Neural cell (in vitro differentiated cells): ENCODE data around the gene OR5T2. TPM values are rescaled to one million over a fixed set of nuclear protein-coding genes. Genes with fewer than 3 reads are reported as not detected.

Experiments
- H2AFZ ChIP-seq: fragments of 200-600, 300-800 bp; sonication (generic), shearing (Covaris generic); 2 replicates; pipeline ENCODE4 v1.6.0; 2014; ENCODE audit warnings: low read depth, mild to moderate bottlenecking, antibody characterized with exemption, low read length, moderate library complexity
- H3F3A ChIP-seq: fragments of 200-600 bp; shearing (Covaris generic); 2 replicates; pipeline ENCODE4 v1.6.1; 2016; ENCODE audit warnings: mild to moderate bottlenecking, moderate library complexity, mixed read lengths, antibody characterized with exemption, low read length; ENCODE audit not compliant: insufficient read depth, poor library complexity, severe bottlenecking
- H3K27ac ChIP-seq: fragments of 200-600, 300-800 bp; sonication (generic), shearing (Covaris generic); 2 replicates; pipeline ENCODE4 v1.5.1; 2014; ENCODE audit warnings: mild to moderate bottlenecking, low read length, moderate library complexity
- H3K27me3 ChIP-seq: fragments of 300-800, 200-600 bp; sonication (generic), shearing (Covaris generic); 2 replicates; pipeline ENCODE4 v1.6.0; 2014; ENCODE audit warnings: mild to moderate bottlenecking, low read depth, low read length, moderate library complexity; ENCODE audit not compliant: insufficient read depth
- H3K36me3 ChIP-seq: fragments of 300-800, 200-600 bp; sonication (generic), shearing (Covaris generic); 2 replicates; pipeline ENCODE4 v1.5.1; 2014; ENCODE audit warnings: mild to moderate bottlenecking, antibody characterized with exemption, low read length, moderate library complexity; ENCODE audit not compliant: insufficient read depth
- H3K4me2 ChIP-seq: fragments of 300-800, 200-600 bp; sonication (generic), shearing (Covaris generic); 2 replicates; pipeline ENCODE4 v1.6.0; 2014; ENCODE audit warnings: mild to moderate bottlenecking, low read length
- H3K4me3 ChIP-seq: fragments of 300-800, 200-600 bp; sonication (generic), shearing (Covaris generic); 2 replicates; pipeline ENCODE4 v1.5.1; 2014; ENCODE audit warnings: mild to moderate bottlenecking, low read length, moderate library complexity
- H3K79me2 ChIP-seq: fragments of 200-600 bp; shearing (Covaris generic); replicated peaks from 2 replicates; pipeline ENCODE4 v1.6.0; 2014; ENCODE audit warnings: mild to moderate bottlenecking, low read length, moderate library complexity; ENCODE audit not compliant: insufficient read depth
- H3K9ac ChIP-seq: fragments of 300-800, 200-600 bp; sonication (generic), shearing (Covaris generic); 2 replicates; pipeline ENCODE4 v1.6.1; 2016; ENCODE audit warnings: mild to moderate bottlenecking, low read length, mixed read lengths
- H3K9me2 ChIP-seq: fragments of 200-600 bp; shearing (Covaris generic); 2 replicates; pipeline ENCODE4 v1.6.1; 2016; ENCODE audit warnings: mild to moderate bottlenecking, low read length, mixed read lengths; ENCODE audit not compliant: insufficient read depth
- H3K9me3 ChIP-seq: fragments of 200-600, 300-800 bp; sonication (generic), shearing (Covaris generic); 2 replicates; pipeline ENCODE4 v1.6.1; 2016; ENCODE audit warnings: mild to moderate bottlenecking, mixed run types, low read length, moderate library complexity, mixed read lengths
- H4K20me1 ChIP-seq: fragments of 200-600 bp; shearing (Covaris generic); 2 replicates; pipeline ENCODE4 v1.6.1; 2016; ENCODE audit warnings: mild to moderate bottlenecking, mixed run types; ENCODE audit not compliant: insufficient read depth
- EP300 ChIP-seq: fragments of 450-650 bp; conservative IDR thresholded peaks from 2 replicates; pipeline ENCODE4 v1.6.1; 2014; ENCODE audit warnings: antibody characterized with exemption, mild to moderate bottlenecking, moderate library complexity; ENCODE audit not compliant: poor library complexity, severe bottlenecking
- EZH2 ChIP-seq: fragments of 200-600, 300-800 bp; shearing (Covaris generic), sonication (generic); IDR thresholded peaks from 2 replicates; pipeline ENCODE4 v1.6.1; 2014; ENCODE audit warnings: antibody characterized with exemption, low read length, borderline replicate concordance, mild to moderate bottlenecking; ENCODE audit not compliant: insufficient read depth, poor library complexity, severe bottlenecking
- MXI1 ChIP-seq: fragments of 450-650 bp; conservative IDR thresholded peaks from 2 replicates; pipeline ENCODE4 v1.6.1; 2014; ENCODE audit warnings: antibody characterized with exemption, mild to moderate bottlenecking; ENCODE audit not compliant: poor library complexity, severe bottlenecking
- POLR2AphosphoS5 ChIP-seq: IDR thresholded peaks from 2 replicates; pipeline ENCODE4 v1.6.1; 2012
- RAD21 ChIP-seq: fragments of 450-650 bp; conservative IDR thresholded peaks from 2 replicates; pipeline ENCODE4 v1.6.1; 2014; ENCODE audit warnings: antibody characterized with exemption, mild to moderate bottlenecking, moderate library complexity
- SMC3 ChIP-seq: fragments of 450-650 bp; conservative IDR thresholded peaks from 2 replicates; pipeline ENCODE4 v1.6.1; 2014; ENCODE audit warnings: antibody characterized with exemption, mild to moderate bottlenecking, moderate library complexity; ENCODE audit not compliant: poor library complexity
- TAF1 ChIP-seq: IDR thresholded peaks from 2 replicates; pipeline ENCODE4 v1.6.1; 2012; ENCODE audit warnings: low read depth
- polyA plus RNA-seq: library from polyadenylated mRNA; depleted of rRNA; stranded (reverse); fragments of >200 nt; gene quantifications from 2 replicates; pipeline ENCODE4 v1.2.3, GENCODE V29; 2014
- TF ChIP-seq, protein P1 (sequence below): IDR thresholded peaks from 2 replicates; pipeline ENCODE4 v1.6.1; 2012; ENCODE audit warnings: borderline replicate concordance
- TF ChIP-seq, protein P2 (sequence below): fragments of 450-650 bp; IDR thresholded peaks from 2 replicates; pipeline ENCODE4 v1.5.1; 2014; ENCODE audit warnings: antibody characterized with exemption, mild to moderate bottlenecking, moderate library complexity; ENCODE audit not compliant: poor library complexity, severe bottlenecking

OR5T2 gene
- polyA plus RNA-seq, 1 donor from 2014 or later, result not detected

DNA sequence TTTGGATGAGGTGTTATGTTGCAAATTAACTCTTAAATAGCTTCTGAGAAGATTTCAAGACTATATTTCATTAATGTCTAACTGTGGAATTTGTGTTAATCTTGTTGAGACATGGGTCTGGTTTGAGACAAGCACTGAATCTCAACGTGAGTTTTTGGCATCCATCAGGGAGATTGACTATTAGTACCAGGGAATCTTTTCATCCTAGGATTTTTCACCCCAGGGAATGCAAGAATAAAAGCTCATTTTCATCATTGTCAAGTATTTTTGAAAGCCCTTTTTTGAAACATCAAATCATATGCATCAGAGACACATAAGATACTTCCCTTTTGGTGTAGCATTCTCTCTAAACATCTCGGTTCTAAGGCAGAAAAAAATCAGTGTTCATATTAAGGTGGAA lies 19.5 kb downstream of the OR5T2 start:
- Histone ChIP-seq H2AFZ (no peak overlapping the region), H3K79me2 (no peaks in the 10 kb centered on the region)

DNA sequence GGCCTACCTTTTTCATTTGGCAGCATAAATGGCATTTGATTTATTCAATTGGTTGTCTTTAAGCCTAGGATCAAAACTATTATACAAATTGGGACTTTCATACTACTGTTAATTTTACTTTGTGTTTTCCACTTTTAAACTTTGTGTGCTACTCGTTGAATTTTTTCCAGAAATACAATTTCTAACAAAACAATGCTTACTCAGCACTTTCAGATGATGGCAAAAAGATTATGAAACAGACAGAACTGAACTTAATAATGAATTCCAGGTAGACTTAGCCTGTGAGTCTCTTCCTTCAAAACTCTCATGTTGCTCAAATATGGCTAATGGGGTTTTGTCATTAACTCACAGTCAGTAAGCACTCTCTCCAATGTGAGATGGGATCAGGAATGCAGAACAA lies 26.3 kb downstream of the OR5T2 start:
- Histone ChIP-seq H4K20me1 (no peaks in the 10 kb centered on the region), H3K79me2 (no peaks in the 10 kb centered on the region), H3K4me2 (no peak overlapping the region), H3K9me2 (no peaks in the 10 kb centered on the region), H2AFZ (no peak overlapping the region), H3K9ac (no peak overlapping the region), H3K9me3 (no peaks in the 10 kb centered on the region), H3K4me3 (no peak overlapping the region), H3F3A (no peaks in the 10 kb centered on the region), H3K36me3 (no peaks in the 10 kb centered on the region), H3K27ac (peak overlapping the region; percentile 14), H3K27me3 (no peaks in the 10 kb centered on the region)
- TF ChIP-seq EZH2, result no peak
- no peak for TF ChIP-seq RAD21
- no peak for TF ChIP-seq EP300
- TF ChIP-seq SMC3, result no peak
- TF ChIP-seq, protein P1, sequence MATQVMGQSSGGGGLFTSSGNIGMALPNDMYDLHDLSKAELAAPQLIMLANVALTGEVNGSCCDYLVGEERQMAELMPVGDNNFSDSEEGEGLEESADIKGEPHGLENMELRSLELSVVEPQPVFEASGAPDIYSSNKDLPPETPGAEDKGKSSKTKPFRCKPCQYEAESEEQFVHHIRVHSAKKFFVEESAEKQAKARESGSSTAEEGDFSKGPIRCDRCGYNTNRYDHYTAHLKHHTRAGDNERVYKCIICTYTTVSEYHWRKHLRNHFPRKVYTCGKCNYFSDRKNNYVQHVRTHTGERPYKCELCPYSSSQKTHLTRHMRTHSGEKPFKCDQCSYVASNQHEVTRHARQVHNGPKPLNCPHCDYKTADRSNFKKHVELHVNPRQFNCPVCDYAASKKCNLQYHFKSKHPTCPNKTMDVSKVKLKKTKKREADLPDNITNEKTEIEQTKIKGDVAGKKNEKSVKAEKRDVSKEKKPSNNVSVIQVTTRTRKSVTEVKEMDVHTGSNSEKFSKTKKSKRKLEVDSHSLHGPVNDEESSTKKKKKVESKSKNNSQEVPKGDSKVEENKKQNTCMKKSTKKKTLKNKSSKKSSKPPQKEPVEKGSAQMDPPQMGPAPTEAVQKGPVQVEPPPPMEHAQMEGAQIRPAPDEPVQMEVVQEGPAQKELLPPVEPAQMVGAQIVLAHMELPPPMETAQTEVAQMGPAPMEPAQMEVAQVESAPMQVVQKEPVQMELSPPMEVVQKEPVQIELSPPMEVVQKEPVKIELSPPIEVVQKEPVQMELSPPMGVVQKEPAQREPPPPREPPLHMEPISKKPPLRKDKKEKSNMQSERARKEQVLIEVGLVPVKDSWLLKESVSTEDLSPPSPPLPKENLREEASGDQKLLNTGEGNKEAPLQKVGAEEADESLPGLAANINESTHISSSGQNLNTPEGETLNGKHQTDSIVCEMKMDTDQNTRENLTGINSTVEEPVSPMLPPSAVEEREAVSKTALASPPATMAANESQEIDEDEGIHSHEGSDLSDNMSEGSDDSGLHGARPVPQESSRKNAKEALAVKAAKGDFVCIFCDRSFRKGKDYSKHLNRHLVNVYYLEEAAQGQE, result no peak
- TF ChIP-seq, protein P2, sequence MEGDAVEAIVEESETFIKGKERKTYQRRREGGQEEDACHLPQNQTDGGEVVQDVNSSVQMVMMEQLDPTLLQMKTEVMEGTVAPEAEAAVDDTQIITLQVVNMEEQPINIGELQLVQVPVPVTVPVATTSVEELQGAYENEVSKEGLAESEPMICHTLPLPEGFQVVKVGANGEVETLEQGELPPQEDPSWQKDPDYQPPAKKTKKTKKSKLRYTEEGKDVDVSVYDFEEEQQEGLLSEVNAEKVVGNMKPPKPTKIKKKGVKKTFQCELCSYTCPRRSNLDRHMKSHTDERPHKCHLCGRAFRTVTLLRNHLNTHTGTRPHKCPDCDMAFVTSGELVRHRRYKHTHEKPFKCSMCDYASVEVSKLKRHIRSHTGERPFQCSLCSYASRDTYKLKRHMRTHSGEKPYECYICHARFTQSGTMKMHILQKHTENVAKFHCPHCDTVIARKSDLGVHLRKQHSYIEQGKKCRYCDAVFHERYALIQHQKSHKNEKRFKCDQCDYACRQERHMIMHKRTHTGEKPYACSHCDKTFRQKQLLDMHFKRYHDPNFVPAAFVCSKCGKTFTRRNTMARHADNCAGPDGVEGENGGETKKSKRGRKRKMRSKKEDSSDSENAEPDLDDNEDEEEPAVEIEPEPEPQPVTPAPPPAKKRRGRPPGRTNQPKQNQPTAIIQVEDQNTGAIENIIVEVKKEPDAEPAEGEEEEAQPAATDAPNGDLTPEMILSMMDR, result no peak
- TF ChIP-seq POLR2AphosphoS5, result no peak

More for the DNA sequence above, 19.5 kb downstream of the OR5T2 start:
- Histone ChIP-seq H3K27ac (peak overlapping the region; percentile 37), H3K9me3 (peaks cover 5% of the 10 kb centered on the region), H3K4me2 (peak overlapping the region; percentile 23), H3F3A (no peaks in the 10 kb centered on the region), H3K9me2 (no peaks in the 10 kb centered on the region), H3K4me3 (no peak overlapping the region), H3K9ac (no peak overlapping the region), H3K27me3 (no peaks in the 10 kb centered on the region), H3K36me3 (no peaks in the 10 kb centered on the region), H4K20me1 (no peaks in the 10 kb centered on the region)
- no peak for TF ChIP-seq EZH2
- no peak for TF ChIP-seq RAD21
- no peak for TF ChIP-seq MXI1
- TF ChIP-seq, protein P2, result no peak
- TF ChIP-seq POLR2AphosphoS5, result peak; percentile 57
- no peak for TF ChIP-seq TAF1
- TF ChIP-seq, protein P1, result peak; percentile 92
- TF ChIP-seq EP300, result peak; percentile 83
